Left lung (tissue), 14 donors: ENCODE data around the gene BEX2. TPM values are rescaled to one million over a fixed set of nuclear protein-coding genes. Genes with fewer than 3 reads are reported as not detected.
"Not testable (repeated sequence)": the region's sequence is repeated elsewhere in the genome, so short reads cannot be mapped to it uniquely, and the experiment has no call there.

Source experiments
- ATAC-seq: fragments of 200-7000 bp; cut with Tn5 transposase; one replicate; pipeline ENCODE4 v1.9.1; 2020; ENCODE audit warnings: moderate library complexity
- DNase-seq, 4 donors: peaks; one replicate each; pipeline ENCODE4 v3.0.0-alpha.2; 2013 to 2020
- H3K27ac ChIP-seq, 2 donors: fragments of 200-600 bp; sonication (generic) in 1 of 2; one replicate each; pipeline versions ENCODE4 v1.5.0 to v1.8.0; 2020 to 2021
- H3K27me3 ChIP-seq, 2 donors: fragments of 200-600 bp; sonication (generic) in 1 of 2; one replicate each; pipeline versions ENCODE4 v1.5.0 to v1.8.0; 2020 to 2021
- H3K36me3 ChIP-seq, 2 donors: fragments of 200-600 bp; sonication (generic) in 1 of 2; one replicate each; pipeline versions ENCODE4 v1.5.0 to v1.8.0; 2020 to 2021
- H3K4me1 ChIP-seq, 2 donors: fragments of 200-600 bp; one replicate each; pipeline ENCODE4 v1.8.0; 2021
- H3K4me3 ChIP-seq, 2 donors: fragments of 200-600 bp; sonication (generic) in 1 of 2; one replicate each; pipeline versions ENCODE4 v1.5.0 to v1.8.0; 2020 to 2021; ENCODE audit warnings: mild to moderate bottlenecking in 1 of 2
- H3K9me3 ChIP-seq, 2 donors: fragments of 200-600 bp; sonication (generic) in 1 of 2; one replicate each; pipeline versions ENCODE4 v1.5.0 to v1.8.0; 2020 to 2021
- CTCF ChIP-seq, 2 donors: fragments of 200-600 bp; sonication (generic) in 1 of 2; IDR thresholded peaks; one replicate each; pipeline versions ENCODE4 v1.5.0 to v1.8.0; 2021; ENCODE audit warnings: antibody characterized with exemption in 2 of 2
- intact Hi-C, 2 donors: fragments of 100-400 bp; cut with DNase I; formaldehyde crosslinking; loops; one replicate each; pipeline versions ENCODE4 v1.11.2 to v1.14.2; 2022
- long read RNA-seq, 12 donors: library from polyadenylated mRNA in 2 of 12; unstranded in 2 of 12; transcript quantifications; one replicate each; pipeline ENCODE4 v2.0.0 and lab custom pipeline, GENCODE V29; 2019 to 2026
- polyA plus RNA-seq, 6 donors: library from polyadenylated mRNA; unstranded; fragments of 120-200 nt; gene quantifications; one replicate each; pipeline ENCODE4 v1.2.1, GENCODE V29; 2013; ENCODE audit not compliant: insufficient read length in 6 of 6
- total RNA-seq, 2 donors: library from RNA; stranded (reverse); fragmentation: NEBNext Ultra II Directional; extraction: Animal tissue kit (Norgen Biotek cat#: 25700); gene quantifications; one replicate each; pipeline ENCODE4 v1.2.1, GENCODE V29; 2021
- donor health status: DM: no; HTN: yes; CAD: no.
- donor health status: DM: no; HTN: no; CAD: no.

Gene BEX2
- total RNA-seq, result 10 to 100 TPM in 1 of 2 donors, 1 to 10 TPM in 1; 9.7 to 19.3 TPM
- polyA plus RNA-seq, result 10 to 100 TPM; 20.5 to 38.4 (median 25.1) TPM
- long read RNA-seq, donor 1, transcript BEX2-202 (3 exons, 899 nt), result major isoform, 14 of 27 reads
- long read RNA-seq, donor 1, partial matches to known transcripts, result 0 of 27 reads
- long read RNA-seq, donor 1, other reads (novel, unspliced or antisense), result 10 of 27 reads
- long read RNA-seq, donor 2, transcript BEX2-202 (3 exons, 899 nt), result major isoform, 15 of 19 reads
- long read RNA-seq, donor 2, partial matches to known transcripts, result 0 of 19 reads
- long read RNA-seq, donor 2, other reads (novel, unspliced or antisense), result 0 of 19 reads
- long read RNA-seq, donor 3, transcript BEX2-202 (3 exons, 899 nt), result major isoform, 15 of 27 reads
- long read RNA-seq, donor 3, partial matches to known transcripts, result 5 of 27 reads
- long read RNA-seq, donor 3, other reads (novel, unspliced or antisense), result 6 of 27 reads
- long read RNA-seq, donor 4, transcript BEX2-202 (3 exons, 899 nt), result major isoform, 10 of 14 reads
- long read RNA-seq, donor 4, partial matches to known transcripts, result 0 of 14 reads
- long read RNA-seq, donor 4, other reads (novel, unspliced or antisense), result 3 of 14 reads
- long read RNA-seq, donor 5, transcript BEX2-202 (3 exons, 899 nt), result major isoform, 29 of 689 reads
- long read RNA-seq, donor 5, partial matches to known transcripts, result 626 of 689 reads
- long read RNA-seq, donor 5, other reads (novel, unspliced or antisense), result 32 of 689 reads
- long read RNA-seq, donor 6, transcript BEX2-202 (3 exons, 899 nt), result major isoform, 29 of 782 reads
- long read RNA-seq, donor 6, partial matches to known transcripts, result 719 of 782 reads
- long read RNA-seq, donor 6, other reads (novel, unspliced or antisense), result 30 of 782 reads
- long read RNA-seq, donor 7, transcript BEX2-202 (3 exons, 899 nt), result major isoform, 10 of 571 reads
- long read RNA-seq, donor 7, partial matches to known transcripts, result 526 of 571 reads
- long read RNA-seq, donor 7, other reads (novel, unspliced or antisense), result 34 of 571 reads
- long read RNA-seq, donor 8, transcript BEX2-202 (3 exons, 899 nt), result major isoform, 10 of 826 reads
- long read RNA-seq, donor 8, partial matches to known transcripts, result 804 of 826 reads
- long read RNA-seq, donor 8, other reads (novel, unspliced or antisense), result 10 of 826 reads
- long read RNA-seq, donor 9, partial matches to known transcripts, result 31 of 31 reads
- long read RNA-seq, donor 9, other reads (novel, unspliced or antisense), result 0 of 31 reads
- long read RNA-seq, donor 10, transcript BEX2-202 (3 exons, 899 nt), result major isoform, 17 of 22 reads
- long read RNA-seq, donor 10, partial matches to known transcripts, result 1 of 22 reads
- long read RNA-seq, donor 10, other reads (novel, unspliced or antisense), result 0 of 22 reads
- long read RNA-seq, donor 11, transcript BEX2-202 (3 exons, 899 nt), result major isoform, 131 of 193 reads
- long read RNA-seq, donor 11, transcript BEX2-201 (3 exons, 668 nt), result minor isoform, 11 of 193 reads
- long read RNA-seq, donor 11, partial matches to known transcripts, result 14 of 193 reads
- long read RNA-seq, donor 11, other reads (novel, unspliced or antisense), result 34 of 193 reads
- long read RNA-seq, donor 12, transcript BEX2-202 (3 exons, 899 nt), result major isoform, 16 of 761 reads
- long read RNA-seq, donor 12, partial matches to known transcripts, result 710 of 761 reads
- long read RNA-seq, donor 12, other reads (novel, unspliced or antisense), result 34 of 761 reads

- intact Hi-C loops, result no loop called here
- peak within 1 kb of the TSS; percentile 27 to 43 for H3K4me3 ChIP-seq
- H3K27me3 ChIP-seq, result peaks cover 18 to 20% of the 10 kb centered on the region in 2 donors
- ATAC-seq (peak; percentile 100), DNase-seq (peak in 3 of 4 donors; percentile 70 to 86 (median 81))
- H3K36me3 ChIP-seq, result no peaks in the 10 kb centered on the region
- no peaks in the 10 kb centered on the region for H3K4me1 ChIP-seq
- H3K9me3 ChIP-seq, result no peaks in the 10 kb centered on the region
- TF ChIP-seq CTCF (IDR thresholded peaks at IDR 0.05), result no peak
- no peak within 1 kb of the TSS for H3K27ac ChIP-seq
Measured at GRCh38 chrX:103310555-103311398, at the start of gene BEX2. BEX2 (minus strand) TSS chrX:103310990; CDS start chrX:103309976, 1,014 bp downstream.

GRCh38 chrX:103360092-103360491 is 49.3 kb upstream of the BEX2 start:
- Histone ChIP-seq H3K27me3 (no peaks in the 10 kb centered on the region), H3K9me3 (no peaks in the 10 kb centered on the region), H3K4me3 (no peak overlapping the region), H3K27ac (no peak overlapping the region), H3K36me3 (no peaks in the 10 kb centered on the region), H3K4me1 (no peaks in the 10 kb centered on the region)
- no peak for ATAC-seq
- DNase-seq, result no peak
- intact Hi-C loops, result no loop called here
- TF ChIP-seq CTCF (IDR thresholded peaks at IDR 0.05), result no peak

GRCh38 chrX:103359605-103360004 is 48.8 kb upstream of the BEX2 start:
- ATAC-seq, H3K36me3 ChIP-seq, H3K4me3 ChIP-seq, H3K4me1 ChIP-seq, H3K27me3 ChIP-seq, H3K9me3 ChIP-seq, H3K27ac ChIP-seq, DNase-seq, intact Hi-C loops: not testable (repeated sequence)

GRCh38 chrX:103357871-103358270 is 47.1 kb upstream of the BEX2 start:
- Histone ChIP-seq H3K36me3 (no peaks in the 10 kb centered on the region), H3K27ac (no peak overlapping the region), H3K9me3 (no peaks in the 10 kb centered on the region), H3K27me3 (no peaks in the 10 kb centered on the region), H3K4me1 (no peaks in the 10 kb centered on the region), H3K4me3 (peak overlapping the region in 1 of 2 donors; percentile 53)
- TF ChIP-seq CTCF (IDR thresholded peaks at IDR 0.05), result no peak
- intact Hi-C loops, result no loop called here
- ATAC-seq, result no peak
- DNase-seq, result no peak
